HepG2 (cell line): ENCODE results near the gene MPIG6B. TPM values are rescaled to one million over a fixed set of nuclear protein-coding genes. Genes with fewer than 3 reads are reported as not detected.

ENCODE experiments used
- AHR ChIP-seq: IDR thresholded peaks from 2 replicates; pipeline ENCODE4 v1.6.1; 2018; ENCODE audit warnings: missing genetic modification reagents, missing compliant biosample characterization
- ARID5B ChIP-seq: IDR thresholded peaks from 2 replicates; pipeline ENCODE4 v1.4.0; 2020; ENCODE audit warnings: mild to moderate bottlenecking, missing genetic modification reagents
- CENPT ChIP-seq: sonication (generic); formaldehyde crosslinking; IDR thresholded peaks from 2 replicates; pipeline ENCODE4 v1.8.0; 2022; ENCODE audit warnings: low read depth, mild to moderate bottlenecking, moderate library complexity, missing genetic modification reagents
- ISL2 ChIP-seq: sonication (generic); formaldehyde crosslinking; IDR thresholded peaks from 2 replicates; pipeline ENCODE4 v1.5.0; 2020; ENCODE audit warnings: missing genetic modification reagents
- MXD4 ChIP-seq: IDR thresholded peaks from 2 replicates; pipeline ENCODE4 v1.6.1; 2016; ENCODE audit warnings: mild to moderate bottlenecking, missing biosample characterization, missing genetic modification reagents
- NCOR1 ChIP-seq: fragments of 200-600 bp; sonication (generic); IDR thresholded peaks from 2 replicates; pipeline ENCODE4 v1.7.0; 2017; ENCODE audit warnings: antibody characterized with exemption, low read length, borderline replicate concordance
- NR3C1 ChIP-seq: sonication (generic); formaldehyde crosslinking; IDR thresholded peaks from 2 replicates; pipeline ENCODE4 v1.4.0; 2020; ENCODE audit warnings: missing genetic modification reagents
- SMARCE1 ChIP-seq: fragments of 450-650 bp; IDR thresholded peaks from 2 replicates; pipeline ENCODE4 v1.6.1; 2017; ENCODE audit warnings: borderline replicate concordance
- TBX2 ChIP-seq: sonication (generic); formaldehyde crosslinking; IDR thresholded peaks from 2 replicates; pipeline ENCODE4 v1.5.0; 2020; ENCODE audit warnings: missing genetic modification reagents, mild to moderate bottlenecking, borderline replicate concordance
- ZFP36L1 ChIP-seq: sonication (generic); formaldehyde crosslinking; IDR thresholded peaks from 2 replicates; pipeline ENCODE4 v1.8.0; 2022; ENCODE audit warnings: mild to moderate bottlenecking, missing genetic modification reagents, moderate library complexity
- ZMYM3 ChIP-seq: sonication (generic); formaldehyde crosslinking; IDR thresholded peaks from 2 replicates; pipeline ENCODE4 v1.5.1; 2020; ENCODE audit warnings: mild to moderate bottlenecking, missing genetic modification reagents
- ZNF30 ChIP-seq: sonication (generic); formaldehyde crosslinking; IDR thresholded peaks from 2 replicates; pipeline ENCODE4 v1.5.0; 2020; ENCODE audit warnings: mild to moderate bottlenecking, missing genetic modification reagents
- ZNF318 ChIP-seq: sonication (generic); formaldehyde crosslinking; IDR thresholded peaks from 2 replicates; pipeline ENCODE4 v1.4.0; 2020; ENCODE audit warnings: mild to moderate bottlenecking, missing genetic modification reagents
- ZNF329 ChIP-seq: sonication (generic); formaldehyde crosslinking; IDR thresholded peaks from 2 replicates; pipeline ENCODE4 v1.9.0; 2021; ENCODE audit warnings: low read depth, mild to moderate bottlenecking, missing genetic modification reagents
- ZNF383 ChIP-seq: sonication (generic); formaldehyde crosslinking; IDR thresholded peaks from 2 replicates; pipeline ENCODE4 v1.4.0; 2020; ENCODE audit warnings: missing genetic modification reagents, mild to moderate bottlenecking, borderline replicate concordance
- ZNF556 ChIP-seq: sonication (generic); formaldehyde crosslinking; IDR thresholded peaks from 2 replicates; pipeline ENCODE4 v1.4.0; 2020; ENCODE audit warnings: mild to moderate bottlenecking, missing genetic modification reagents, borderline replicate concordance
- ZNF589 ChIP-seq: sonication (generic); formaldehyde crosslinking; conservative IDR thresholded peaks from 2 replicates; pipeline ENCODE4 v1.8.0; 2022; ENCODE audit warnings: mild to moderate bottlenecking, moderate library complexity, missing genetic modification reagents
- ZNF737 ChIP-seq: sonication (generic); formaldehyde crosslinking; IDR thresholded peaks from 2 replicates; pipeline ENCODE4 v1.5.0; 2020; ENCODE audit warnings: missing genetic modification reagents, mild to moderate bottlenecking, borderline replicate concordance
- polyA plus RNA-seq, 8 experiments: library from polyadenylated mRNA; depleted of rRNA in 3 of 8; stranded (reverse) in 7 of 8; unstranded in 1 of 8; fragments of >200 nt; fragmentation: Illumina TruSeq in 4 of 8; extraction: Trizol in 4 of 8; gene quantifications; 2 replicates each; pipeline versions ENCODE4 v1.2.1 to v1.2.3, GENCODE V29; 2011 to 2016; ENCODE audit warnings: low read depth in 4 of 8, missing spikeins in 1 of 8, mixed read lengths in 1 of 8; ENCODE audit not compliant: insufficient read depth in 1 of 8
- total RNA-seq, 5 experiments: library from RNA; depleted of rRNA; stranded (reverse); fragments of >200 nt; fragmentation: Illumina TruSeq; extraction: Trizol; gene quantifications; 2 replicates each; pipeline ENCODE4 v1.2.3, GENCODE V29; 2016; ENCODE audit warnings: low read depth in 1 of 5

Gene MPIG6B
- total and polyA plus RNA-seq, 2 of the 13 experiments (the other 11 are each of a cell fraction or from before 2014, with no cell fraction given), result not detected

- TF ChIP-seq ZFP36L1 (CRISPR knock-in tag), result no peak
- no peak for TF ChIP-seq SMARCE1
- TF ChIP-seq ZNF329 (CRISPR knock-in tag), result no peak
- peak; percentile 75; the same call in 1 of the 2 replicates for TF ChIP-seq TBX2 (CRISPR knock-in tag)
- peak; percentile 82 for TF ChIP-seq MXD4 (CRISPR knock-in tag)
- TF ChIP-seq ZNF589 (CRISPR knock-in tag), result 0 out of 2 replicates have a peak, but pooled peaks have one; percentile 21
- no peak for TF ChIP-seq CENPT (CRISPR knock-in tag)
- no peak for TF ChIP-seq NR3C1 (CRISPR knock-in tag)
- 0 out of 2 replicates have a peak, but pooled peaks have one; percentile 10 for TF ChIP-seq AHR (CRISPR knock-in tag)
- no peak for TF ChIP-seq ISL2 (CRISPR knock-in tag)
- TF ChIP-seq ARID5B (CRISPR knock-in tag), result peak; percentile 44; the same call in 1 of the 2 replicates
- TF ChIP-seq ZNF30 (CRISPR knock-in tag), result no peak
- TF ChIP-seq ZNF737 (CRISPR knock-in tag), result no peak
- TF ChIP-seq ZNF383 (CRISPR knock-in tag), result no peak
- TF ChIP-seq ZMYM3, result no peak
- peak; percentile 70; the same call in 1 of the 2 replicates for TF ChIP-seq ZNF318 (CRISPR knock-in tag)
- TF ChIP-seq ZNF556 (CRISPR knock-in tag), result no peak
- TF ChIP-seq NCOR1, result no peak
Measured at GRCh38 chr6:31765910-31766794, 43.0 kb downstream of the MPIG6B start (continued).
